ENCODE results near the gene ZNF536.

GRCh38 chr19:30430206-30430734 lies 58.1 kb downstream of the ZNF536 start:
- TF ChIP-seq, protein P1, sequence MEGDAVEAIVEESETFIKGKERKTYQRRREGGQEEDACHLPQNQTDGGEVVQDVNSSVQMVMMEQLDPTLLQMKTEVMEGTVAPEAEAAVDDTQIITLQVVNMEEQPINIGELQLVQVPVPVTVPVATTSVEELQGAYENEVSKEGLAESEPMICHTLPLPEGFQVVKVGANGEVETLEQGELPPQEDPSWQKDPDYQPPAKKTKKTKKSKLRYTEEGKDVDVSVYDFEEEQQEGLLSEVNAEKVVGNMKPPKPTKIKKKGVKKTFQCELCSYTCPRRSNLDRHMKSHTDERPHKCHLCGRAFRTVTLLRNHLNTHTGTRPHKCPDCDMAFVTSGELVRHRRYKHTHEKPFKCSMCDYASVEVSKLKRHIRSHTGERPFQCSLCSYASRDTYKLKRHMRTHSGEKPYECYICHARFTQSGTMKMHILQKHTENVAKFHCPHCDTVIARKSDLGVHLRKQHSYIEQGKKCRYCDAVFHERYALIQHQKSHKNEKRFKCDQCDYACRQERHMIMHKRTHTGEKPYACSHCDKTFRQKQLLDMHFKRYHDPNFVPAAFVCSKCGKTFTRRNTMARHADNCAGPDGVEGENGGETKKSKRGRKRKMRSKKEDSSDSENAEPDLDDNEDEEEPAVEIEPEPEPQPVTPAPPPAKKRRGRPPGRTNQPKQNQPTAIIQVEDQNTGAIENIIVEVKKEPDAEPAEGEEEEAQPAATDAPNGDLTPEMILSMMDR (IDR thresholded peaks at IDR 0.05): no peak
- no peak for TF ChIP-seq POLR2A (IDR thresholded peaks at IDR 0.05)

All from ovary (tissue), 3 donors.